GM12864 (cell line): ENCODE data around the gene SYT7.

Experiments used
- DNase-seq: peaks from one replicate; pipeline ENCODE4 v3.0.0-alpha.2; 2011; ENCODE audit warnings: low read depth
- H3K4me3 ChIP-seq: 2 replicates; pipeline ENCODE4 v1.5.1; 2011; ENCODE audit warnings: mild to moderate bottlenecking, low read depth, low read length, control low read depth
- CTCF ChIP-seq: IDR thresholded peaks from 2 replicates; pipeline ENCODE4 v1.5.1; 2011; ENCODE audit warnings: low read depth, mild to moderate bottlenecking, moderate library complexity, low read length, control low read depth, inconsistent platforms; ENCODE audit errors: missing control alignments

The SYT7 gene

GRCh38 chr11:61609000-61609979 lies 28.4 kb upstream of the SYT7 start:
- no peak for TF ChIP-seq CTCF
- H3K4me3 ChIP-seq, result no peak overlapping the region
- DNase-seq, result no peak

GRCh38 chr11:61607920-61608599 lies 27.2 kb upstream of the SYT7 start:
- DNase-seq, result no peak
- H3K4me3 ChIP-seq, result no peak overlapping the region
- no peak for TF ChIP-seq CTCF

- no peak for DNase-seq
- no peak for TF ChIP-seq CTCF
- H3K4me3 ChIP-seq, result no peak overlapping the region
Observed at GRCh38 chr11:61607426-61607825, 26.6 kb upstream of the SYT7 start.

GRCh38 chr11:61603667-61604066 lies 22.8 kb upstream of the SYT7 start:
- no peak overlapping the region for H3K4me3 ChIP-seq
- no peak for TF ChIP-seq CTCF
- DNase-seq, result no peak

- no peak for DNase-seq
- no peak for TF ChIP-seq CTCF
- no peak overlapping the region for H3K4me3 ChIP-seq
Observed at GRCh38 chr11:61602775-61603569, 22.1 kb upstream of the SYT7 start.

- no peak for TF ChIP-seq CTCF
- DNase-seq, result no peak
- no peak overlapping the region for H3K4me3 ChIP-seq
Observed at GRCh38 chr11:61601512-61601911, 20.6 kb upstream of the SYT7 start.
